Measurements from ENCODE around the gene SLAMF6.
"Not testable (repeated sequence)": the region's sequence is repeated elsewhere in the genome, so short reads cannot be mapped to it uniquely, and the experiment has no call there.

Gene SLAMF6

GRCh38 chr1:160500321-160500990, 22.6 kb downstream of the SLAMF6 start:
- DNase-seq: no peak

GRCh38 chr1:160499631-160500030, 23.4 kb downstream of the SLAMF6 start:
- no peak for DNase-seq

GRCh38 chr1:160498301-160499065, 24.6 kb downstream of the SLAMF6 start:
- not testable (repeated sequence) for DNase-seq

GRCh38 chr1:160496334-160496733, 26.7 kb downstream of the SLAMF6 start:
- DNase-seq: no peak

GRCh38 chr1:160494620-160495019, 28.4 kb downstream of the SLAMF6 start:
- DNase-seq: no peak

GRCh38 chr1:160492617-160493016, 30.4 kb downstream of the SLAMF6 start:
- no peak for DNase-seq

- no peak for DNase-seq
Measured at GRCh38 chr1:160491981-160492380, 31.1 kb downstream of the SLAMF6 start.

- no peak for DNase-seq
Measured at GRCh38 chr1:160491017-160491416, 32.0 kb downstream of the SLAMF6 start.

GRCh38 chr1:160489513-160490261, 33.4 kb downstream of the SLAMF6 start:
- no peak for DNase-seq

GRCh38 chr1:160488347-160489058, 34.6 kb downstream of the SLAMF6 start:
- DNase-seq: no peak

- DNase-seq: no peak
Measured at GRCh38 chr1:160486453-160486852, 36.6 kb downstream of the SLAMF6 start.

GRCh38 chr1:160483505-160484185, 39.4 kb downstream of the SLAMF6 start:
- DNase-seq: no peak

- no peak for DNase-seq
Measured at GRCh38 chr1:160481979-160482596, 41.0 kb downstream of the SLAMF6 start.

- not testable (repeated sequence) for DNase-seq
Measured at GRCh38 chr1:160480781-160481180, 42.3 kb downstream of the SLAMF6 start.

- DNase-seq: not testable (repeated sequence)
Measured at GRCh38 chr1:160479091-160479490, 44.0 kb downstream of the SLAMF6 start.

- DNase-seq: no peak
Measured at GRCh38 chr1:160474392-160475242, 48.4 kb downstream of the SLAMF6 start.

GRCh38 chr1:160472112-160472511, 50.9 kb downstream of the SLAMF6 start:
- no peak for DNase-seq

GRCh38 chr1:160471253-160471652, 51.8 kb downstream of the SLAMF6 start:
- no peak for DNase-seq

- no peak for DNase-seq
Measured at GRCh38 chr1:160467576-160467975, 55.5 kb downstream of the SLAMF6 start.

GRCh38 chr1:160466961-160467360, 56.1 kb downstream of the SLAMF6 start:
- no peak for DNase-seq

- DNase-seq: no peak
Measured at GRCh38 chr1:160465123-160465522, 57.9 kb downstream of the SLAMF6 start.

Data from effector CD8-positive, alpha-beta T cell (primary cell).